SU-DHL-6 (cell line): ENCODE data around the gene TMEM273.

Source experiments
- CTCF ChIP-seq: fragments of 200-600 bp; sonication (generic); IDR thresholded peaks from one replicate; pipeline ENCODE4 v1.5.1; 2017; ENCODE audit warnings: antibody characterized with exemption, mild to moderate bottlenecking, low read length, moderate library complexity; ENCODE audit not compliant: insufficient read depth, poor library complexity, severe bottlenecking
- EZH2phosphoT487 ChIP-seq: fragments of 200-600 bp; sonication (generic), shearing (Covaris generic); conservative IDR thresholded peaks from 2 replicates; pipeline ENCODE4 v1.6.1; 2018; ENCODE audit warnings: mild to moderate bottlenecking, antibody characterized with exemption, low read length, moderate library complexity, mixed read lengths

- no peak for TF ChIP-seq CTCF
- no peak for TF ChIP-seq EZH2phosphoT487
Measured at GRCh38 chr10:49194212-49194920, 6.2 kb upstream of the TMEM273 start.
